ENCODE measurements around the gene ALG11.
"Not testable (repeated sequence)": the region's sequence is repeated elsewhere in the genome, so short reads cannot be mapped to it uniquely, and the experiment has no call there.

Gene ALG11

GRCh38 chr13:52029569-52029968 is 17.4 kb downstream of the ALG11 start:
- DNase-seq (ENCODE audit: low read depth), result no peak

- DNase-seq (ENCODE audit: low read depth), result not testable (repeated sequence)
These were observed 18.2 kb downstream of the ALG11 start for GRCh38 chr13:52030401-52030800.

GRCh38 chr13:52033039-52033438 is 20.8 kb downstream of the ALG11 start:
- no peak for DNase-seq (ENCODE audit: low read depth)

- DNase-seq (ENCODE audit: low read depth), result no peak
These were observed 22.5 kb downstream of the ALG11 start for GRCh38 chr13:52034616-52035226.

GRCh38 chr13:52036037-52036436 is 23.8 kb downstream of the ALG11 start:
- DNase-seq (ENCODE audit: low read depth), result no peak

GRCh38 chr13:52043675-52044074 is 31.5 kb downstream of the ALG11 start:
- no peak for DNase-seq (ENCODE audit: low read depth)

GRCh38 chr13:52047463-52047862 is 35.3 kb downstream of the ALG11 start:
- DNase-seq (ENCODE audit: low read depth), result no peak

- DNase-seq (ENCODE audit: low read depth), result no peak
These were observed 36.3 kb downstream of the ALG11 start for GRCh38 chr13:52048516-52048915.

- DNase-seq (ENCODE audit: low read depth), result no peak
These were observed 39.2 kb downstream of the ALG11 start for GRCh38 chr13:52051400-52051799.

GRCh38 chr13:52053460-52053859 is 41.3 kb downstream of the ALG11 start:
- no peak for DNase-seq (ENCODE audit: low read depth)

- not testable (repeated sequence) for DNase-seq (ENCODE audit: low read depth)
These were observed 48.9 kb downstream of the ALG11 start for GRCh38 chr13:52061064-52061463.

- no peak for DNase-seq (ENCODE audit: low read depth)
These were observed 49.4 kb downstream of the ALG11 start for GRCh38 chr13:52061587-52061986.

GRCh38 chr13:52067237-52067636 is 55.0 kb downstream of the ALG11 start:
- no peak for DNase-seq (ENCODE audit: low read depth)

GRCh38 chr13:52070929-52071523 is 58.8 kb downstream of the ALG11 start:
- DNase-seq (ENCODE audit: low read depth), result no peak
